Fibroblast of lung (primary cell): ENCODE data around the gene CEP41.

Source experiments
- CTCF ChIP-seq, 2 donors: IDR thresholded peaks in 1 of 2; conservative IDR thresholded peaks in 1 of 2; 1 replicate in 1 of 2; 2 replicates in 1 of 2; pipeline ENCODE4 v1.5.1; 2011 to 2012; ENCODE audit warnings: low read length in 2 of 2, control low read depth in 1 of 2, inconsistent platforms in 1 of 2, low read depth in 1 of 2, mild to moderate bottlenecking in 1 of 2
- EZH2 ChIP-seq: IDR thresholded peaks from 2 replicates; pipeline ENCODE4 v1.5.1; 2012; ENCODE audit warnings: low read length, control low read depth, mild to moderate bottlenecking; ENCODE audit errors: missing control alignments

- TF ChIP-seq CTCF (conservative IDR thresholded peaks at IDR 0.05 in 1 of 2, IDR thresholded peaks at IDR 0.05 in 1 of 2; ENCODE audit: low read depth in 1 of 2, low read length in 2 of 2) (no peak), EZH2 (no peak)
Observed at GRCh38 chr7:130458257-130458656, 17.4 kb upstream of the CEP41 start.
